ENCODE results near the gene CDK14.

Gene CDK14

DNA sequence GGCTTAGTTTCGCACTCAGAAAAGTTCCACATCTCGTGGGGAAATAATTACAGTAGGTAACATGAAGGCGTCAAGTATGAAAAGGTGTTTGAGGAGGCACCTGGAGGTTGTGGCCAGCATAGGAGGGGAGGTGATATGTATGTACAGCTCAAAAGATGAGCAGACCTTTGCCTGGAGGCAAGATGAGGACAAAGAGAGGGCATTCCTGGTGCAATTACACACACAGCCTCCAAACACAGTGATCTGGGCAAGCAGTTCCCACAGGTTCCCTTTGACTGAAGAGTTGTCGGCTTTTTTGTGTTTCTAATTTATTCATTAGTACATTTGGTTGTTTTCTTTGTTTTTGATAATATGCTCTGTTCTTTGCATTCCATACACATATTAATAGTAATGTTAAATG lies 46.9 kb downstream of the CDK14 start:
- FAIRE-seq = no peak

DNA sequence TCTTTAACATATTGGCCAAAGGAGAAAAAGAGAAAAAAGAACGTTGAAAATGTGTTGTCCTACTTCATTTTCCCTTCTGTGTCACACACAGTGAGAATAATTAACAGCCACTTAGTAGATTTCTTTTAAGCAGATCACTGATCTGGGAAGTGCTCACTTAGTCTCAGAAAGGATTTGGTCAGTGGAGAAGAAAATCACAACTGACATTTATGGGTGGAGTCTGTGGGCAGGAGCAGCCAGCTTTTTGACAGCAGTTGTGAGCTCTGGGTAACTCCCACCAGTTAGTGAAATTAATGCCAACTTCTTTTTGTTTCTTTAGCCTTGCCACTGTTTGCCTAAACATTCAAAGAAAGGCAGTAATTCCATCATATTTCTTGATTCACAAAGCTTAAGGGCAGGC lies 49.7 kb downstream of the CDK14 start:
- FAIRE-seq = no peak

- no peak for FAIRE-seq
Measured at GRCh38 chr7:90648107-90648506, 52.0 kb downstream of the CDK14 start.

DNA sequence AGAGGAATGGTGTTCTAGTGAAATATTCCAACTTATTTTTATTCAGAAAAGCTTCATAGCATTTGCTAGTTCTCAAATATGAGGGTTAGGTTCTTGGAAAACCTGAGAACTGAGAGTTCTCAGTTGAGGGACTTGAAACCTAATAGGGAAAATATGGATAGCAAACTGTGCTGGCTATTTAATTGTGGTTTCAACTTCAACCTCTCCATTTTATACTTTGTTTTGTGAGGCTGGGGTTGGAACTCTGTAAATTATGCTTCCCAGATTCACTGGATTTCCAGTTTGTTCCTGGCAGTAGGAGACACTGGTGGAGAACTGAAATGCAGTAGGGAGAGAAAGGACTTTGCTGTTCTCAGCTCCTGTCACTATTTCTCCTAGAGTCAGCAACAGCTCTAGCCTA lies 52.7 kb downstream of the CDK14 start:
- no peak for FAIRE-seq

- FAIRE-seq = no peak
Measured at GRCh38 chr7:90654718-90655427, 58.8 kb downstream of the CDK14 start.

DNA sequence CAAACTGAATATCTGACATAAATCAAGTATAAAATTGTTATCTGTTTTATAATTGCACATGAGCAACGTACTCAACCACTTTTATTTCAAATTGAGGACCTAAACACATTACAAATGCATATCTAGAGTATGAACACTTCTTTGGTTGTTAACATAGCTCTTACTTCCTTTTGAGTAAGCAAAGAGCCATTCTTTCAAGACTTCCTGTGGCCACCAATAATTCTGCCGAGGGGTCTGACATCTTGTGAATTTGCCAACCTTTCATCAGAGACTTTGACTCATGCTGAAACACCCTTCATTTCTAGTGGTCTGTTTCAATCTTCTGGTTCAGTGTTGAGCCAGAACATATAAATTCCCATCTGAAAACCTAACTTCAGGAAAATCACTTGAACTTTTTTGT lies 59.4 kb downstream of the CDK14 start:
- no peak for FAIRE-seq

- FAIRE-seq = no peak
Measured at GRCh38 chr7:90657481-90657880, 61.4 kb downstream of the CDK14 start.

DNA sequence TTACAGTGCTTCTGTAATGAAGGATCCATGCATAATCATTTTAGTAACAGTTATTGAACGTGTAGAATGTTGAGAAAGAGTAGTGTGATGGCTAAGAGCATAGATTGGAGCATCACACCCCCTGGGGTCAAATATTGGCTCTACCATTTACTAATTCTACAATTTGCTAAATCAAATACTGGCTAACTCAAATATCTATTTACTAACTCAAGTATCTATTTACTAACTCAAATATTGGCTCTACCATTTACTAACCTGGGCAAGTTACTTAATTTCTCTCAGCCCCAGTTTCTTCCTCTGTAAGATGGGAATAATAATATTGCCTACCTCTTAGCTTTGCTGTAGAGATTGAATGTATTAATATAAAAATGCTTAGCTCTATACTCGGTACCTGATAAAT lies 64.0 kb downstream of the CDK14 start:
- FAIRE-seq = no peak

DNA sequence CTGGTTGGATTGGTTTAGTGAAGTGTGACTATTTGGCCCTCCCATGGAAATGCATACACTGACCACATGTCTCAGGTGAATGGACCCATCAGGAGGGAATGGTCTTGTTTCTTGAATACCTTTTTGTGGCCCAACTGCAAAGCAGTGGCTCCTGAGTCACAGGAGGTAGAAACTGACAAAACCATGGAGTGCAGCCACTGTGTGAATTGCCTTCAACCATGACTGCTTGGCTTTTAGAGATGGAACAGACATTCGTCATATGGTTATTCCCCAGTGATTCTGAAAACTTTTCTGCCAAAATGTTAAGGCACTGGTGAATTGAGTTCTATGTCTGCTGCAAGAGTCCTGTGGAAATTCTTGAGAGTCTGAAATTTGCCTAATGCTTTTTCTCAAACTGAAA lies 64.7 kb downstream of the CDK14 start:
- FAIRE-seq = no peak

DNA sequence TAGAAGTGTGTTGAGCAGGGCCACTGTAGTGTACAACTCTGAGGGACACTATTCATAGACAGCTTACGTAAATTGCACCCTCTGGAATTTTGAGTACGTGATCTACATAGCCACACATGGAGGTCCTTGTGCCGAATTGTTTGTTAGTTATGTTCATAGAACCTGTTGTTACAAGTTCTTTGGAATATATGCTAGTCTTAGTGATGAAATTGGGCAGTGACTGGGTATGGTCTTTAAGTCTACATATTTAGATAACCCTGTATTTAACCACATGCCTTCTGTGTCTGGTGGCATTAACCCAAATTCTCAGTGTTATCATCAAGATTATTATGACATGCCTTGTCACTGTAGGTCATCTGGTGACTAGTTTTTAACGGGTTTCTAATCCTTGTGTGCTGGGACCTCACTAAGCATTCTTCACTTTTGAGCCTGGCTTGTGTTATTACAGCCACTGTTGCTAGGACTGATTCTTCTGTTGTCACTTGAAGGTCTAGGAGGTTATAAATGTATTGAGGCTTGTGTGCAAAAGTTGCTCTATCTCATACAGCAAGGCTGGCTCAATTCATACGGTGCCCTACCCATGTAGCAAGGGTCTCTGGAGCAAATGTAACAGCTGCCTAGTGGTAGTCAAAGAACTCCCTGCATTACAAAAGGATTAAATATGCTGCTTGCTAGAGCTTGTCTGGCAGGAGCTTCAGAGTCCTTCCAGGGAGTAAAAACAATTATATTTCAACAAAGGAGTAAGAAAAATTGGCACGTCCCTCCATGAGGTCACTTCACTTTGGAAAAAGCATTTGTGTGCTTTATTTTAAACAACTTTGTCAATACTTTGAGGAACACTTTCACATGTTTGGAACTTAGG lies 65.4 kb downstream of the CDK14 start:
- no peak for FAIRE-seq

DNA sequence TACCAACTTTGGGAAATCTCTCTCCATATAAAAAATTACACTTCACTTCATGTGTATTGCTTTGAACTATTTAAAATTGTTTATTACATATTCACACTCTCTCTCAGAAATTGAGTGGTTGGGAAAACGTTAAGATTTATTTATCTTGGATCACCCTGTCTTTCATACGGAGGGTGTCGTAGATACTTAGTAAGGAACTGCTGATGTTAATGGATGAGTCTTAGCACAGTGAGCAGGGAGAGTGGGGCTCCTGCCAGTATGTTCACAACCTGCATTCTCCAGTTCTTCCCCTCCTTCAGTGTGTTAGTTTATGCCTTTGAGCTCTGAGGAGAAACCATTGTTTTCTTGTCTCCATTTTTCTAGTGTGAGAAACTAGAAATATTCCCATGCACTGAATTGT lies 67.1 kb downstream of the CDK14 start:
- no peak for FAIRE-seq

DNA sequence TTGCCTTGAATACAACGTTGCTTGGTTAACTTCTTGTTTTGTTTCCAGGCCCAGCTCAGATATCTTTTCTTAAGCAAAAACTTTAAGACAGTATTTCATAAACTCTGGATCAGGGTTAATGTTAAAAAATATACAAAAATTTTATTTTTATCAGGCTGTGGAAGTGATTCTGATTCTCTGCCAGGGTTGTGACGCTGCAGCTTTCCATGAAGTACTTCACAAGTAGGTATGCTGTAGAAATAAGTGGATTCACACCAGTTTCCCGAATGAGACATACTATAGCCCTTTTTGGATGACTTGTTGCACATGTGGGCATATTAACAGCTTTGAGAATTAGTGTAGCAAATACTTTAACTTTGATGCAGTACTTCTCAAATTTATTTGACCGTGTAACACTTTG lies 70.1 kb downstream of the CDK14 start:
- FAIRE-seq = no peak

DNA sequence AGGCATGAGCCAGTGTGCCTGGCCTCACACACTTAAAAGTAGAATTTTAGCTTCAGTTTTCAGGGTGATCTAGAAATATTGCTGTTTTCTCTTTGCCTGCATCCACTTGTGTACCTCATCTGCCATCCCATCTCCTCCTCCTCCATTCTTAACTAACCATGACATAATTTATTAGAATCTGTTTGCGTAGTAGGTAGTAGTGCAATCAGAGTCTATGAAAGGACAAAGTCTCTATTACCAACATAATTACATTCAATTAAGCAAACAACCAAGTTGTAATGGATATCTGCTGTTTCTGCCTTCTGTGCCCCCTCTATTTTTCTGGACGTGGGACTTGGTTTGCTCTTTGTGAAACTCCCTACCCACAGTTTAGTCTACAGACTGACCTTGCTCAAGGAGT lies 72.9 kb downstream of the CDK14 start:
- no peak for FAIRE-seq

GRCh38 chr7:90669492-90669891 lies 73.4 kb downstream of the CDK14 start:
- no peak for FAIRE-seq

GRCh38 chr7:90671571-90671970 lies 75.5 kb downstream of the CDK14 start:
- no peak for FAIRE-seq

- FAIRE-seq = no peak
Measured at GRCh38 chr7:90672210-90672609, 76.1 kb downstream of the CDK14 start.

- no peak for FAIRE-seq
Measured at GRCh38 chr7:90674625-90675024, 78.5 kb downstream of the CDK14 start.

DNA sequence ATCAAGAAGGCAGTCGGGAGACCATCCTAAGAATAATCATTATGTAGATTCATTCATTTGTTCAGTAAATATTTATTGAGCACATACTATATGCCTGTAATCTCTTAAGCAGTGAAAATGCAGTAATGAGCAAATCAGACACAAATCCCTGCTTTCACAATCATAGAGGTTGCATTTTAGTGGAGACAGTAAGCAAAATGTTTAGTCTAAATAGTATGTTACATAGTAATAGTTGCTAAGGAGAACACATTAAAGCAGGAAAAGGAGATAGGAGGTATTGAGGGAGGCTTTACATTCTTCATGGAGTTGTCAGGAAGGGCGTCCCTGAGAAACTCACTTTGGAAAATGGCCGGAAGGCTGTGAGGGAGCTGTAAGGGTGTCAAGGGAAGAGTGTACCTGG lies 79.9 kb downstream of the CDK14 start:
- FAIRE-seq = no peak

GRCh38 chr7:90677486-90678404 lies 81.6 kb downstream of the CDK14 start:
- no peak for FAIRE-seq

DNA sequence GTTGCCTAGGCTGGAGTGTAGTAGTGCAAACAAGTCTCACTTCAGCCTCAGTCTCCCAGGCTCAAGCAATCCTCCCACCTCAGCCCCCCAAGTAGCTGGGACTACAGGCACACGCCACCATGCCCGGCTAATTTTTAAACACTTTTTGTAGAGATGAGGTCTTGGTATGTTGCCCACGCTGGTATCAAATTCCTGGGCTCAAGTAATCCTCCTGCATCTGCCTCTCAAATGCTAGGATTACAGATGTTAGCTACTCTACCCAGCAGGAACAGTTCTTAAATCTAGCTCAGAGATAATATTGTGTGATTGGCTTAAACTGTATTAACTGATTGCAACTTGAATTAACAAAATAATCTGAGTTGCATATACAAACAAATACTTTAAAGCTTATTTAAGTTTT lies 82.9 kb downstream of the CDK14 start:
- FAIRE-seq = no peak

GRCh38 chr7:90680484-90680883 lies 84.4 kb downstream of the CDK14 start:
- no peak for FAIRE-seq

GRCh38 chr7:90681336-90682022 lies 85.4 kb downstream of the CDK14 start:
- no peak for FAIRE-seq

- FAIRE-seq = no peak
Measured at GRCh38 chr7:90686146-90686545, 90.0 kb downstream of the CDK14 start.
